Measurements from ENCODE around the gene BPIFA1. TPM values are rescaled to one million over a fixed set of nuclear protein-coding genes. Genes with fewer than 3 reads are reported as not detected.

BPIFA1 gene
- not detected for total RNA-seq
- long read RNA-seq, result 0 reads

DNA sequence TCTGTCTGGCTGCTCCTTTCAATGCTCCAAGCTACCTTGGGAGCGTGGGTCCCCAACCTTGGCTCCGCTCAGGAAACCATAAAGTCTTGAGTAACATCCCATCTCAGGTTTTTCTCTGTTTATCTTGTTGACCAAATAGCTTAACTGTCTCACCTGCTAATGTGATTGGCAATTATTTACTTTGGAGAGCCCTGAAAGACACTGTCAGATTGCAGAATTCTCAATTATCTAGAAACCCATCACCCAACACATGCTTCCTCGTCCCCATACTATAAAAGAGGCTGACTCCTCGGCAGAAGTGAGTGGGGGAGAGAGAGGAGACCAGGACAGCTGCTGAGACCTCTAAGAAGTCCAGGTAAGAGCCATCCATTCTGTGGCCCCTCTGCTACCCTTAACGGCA is at the start of gene BPIFA1:
BPIFA1 (plus strand) TSS at position 301 of the 400 bp plus-strand sequence. CDS start 1,716 bp downstream, outside the sequence.
- 26% methylated on average over 4 of the region's 5 CpGs for WGBS (ENCODE audit: insufficient coverage, low coverage, low lambda C conversion rate, missing lambda C conversion rate)
- no peak within 1 kb of the TSS for H3K27ac ChIP-seq
- H3K9me3 ChIP-seq, result no peaks in the 10 kb centered on the region
- intact Hi-C loops (cut with DNase I), result no loop called here
- TF ChIP-seq POLR2A (IDR thresholded peaks at IDR 0.05), result no peak
- TF ChIP-seq CTCF (IDR thresholded peaks at IDR 0.05), result no peak
- H3K4me1 ChIP-seq, result no peaks in the 10 kb centered on the region
- H3K4me3 ChIP-seq, result no peak within 1 kb of the TSS
- H3K27me3 ChIP-seq, result no peaks in the 10 kb centered on the region
- H3K36me3 ChIP-seq, result no peaks in the 10 kb centered on the region
- ATAC-seq (no peak), DNase-seq (no peak)

DNA sequence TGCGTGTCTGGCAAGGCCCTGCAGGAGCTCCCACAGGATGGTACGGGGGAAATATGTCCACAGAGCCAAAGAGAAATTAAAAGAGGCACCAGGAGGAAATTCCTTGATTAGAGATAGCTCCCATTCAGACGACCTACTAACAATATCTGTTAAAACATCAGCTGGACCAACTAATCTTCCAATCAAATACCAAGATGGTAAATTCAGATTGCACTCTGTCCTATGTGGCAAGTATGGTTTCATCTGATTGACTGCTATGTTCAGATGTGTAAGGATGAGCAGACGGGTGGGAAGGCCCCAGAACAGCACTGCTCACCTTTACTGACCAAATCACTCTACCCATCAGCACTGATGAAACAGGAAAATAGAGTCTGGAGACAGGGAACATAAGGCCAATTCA is 48.3 kb upstream of the BPIFA1 start:
- Histone ChIP-seq H3K4me1 (peaks cover 0 to 20% (median 7%) of the 10 kb centered on the region in 4 donors), H3K27me3 (no peaks in the 10 kb centered on the region), H3K4me3 (no peak overlapping the region), H3K36me3 (no peaks in the 10 kb centered on the region), H3K27ac (no peak overlapping the region), H3K9me3 (no peaks in the 10 kb centered on the region)
- TF ChIP-seq POLR2A (IDR thresholded peaks at IDR 0.05) (no peak), CTCF (IDR thresholded peaks at IDR 0.05) (no peak)
- WGBS (ENCODE audit: insufficient coverage, low coverage, low lambda C conversion rate, missing lambda C conversion rate), result 60% methylated on average over 2 of the region's 4 CpGs
- no peak for DNase-seq
- intact Hi-C loops (cut with DNase I), result no loop called here
- no peak for ATAC-seq

- Histone ChIP-seq H3K9me3 (no peaks in the 10 kb centered on the region), H3K4me1 (peaks cover 0 to 20% (median 7%) of the 10 kb centered on the region in 4 donors), H3K36me3 (no peaks in the 10 kb centered on the region), H3K27me3 (no peaks in the 10 kb centered on the region), H3K27ac (no peak overlapping the region), H3K4me3 (no peak overlapping the region)
- no peak for TF ChIP-seq POLR2A (IDR thresholded peaks at IDR 0.05)
- no peak for TF ChIP-seq CTCF (IDR thresholded peaks at IDR 0.05)
- WGBS (ENCODE audit: insufficient coverage, low coverage, low lambda C conversion rate, missing lambda C conversion rate), result 81% methylated on average over 9 of the region's 9 CpGs
- DNase-seq (no peak), ATAC-seq (no peak)
- intact Hi-C loops (cut with DNase I), result no loop called here
These were observed 47.4 kb upstream of the BPIFA1 start for GRCh38 chr20:33188421-33188820.

DNA sequence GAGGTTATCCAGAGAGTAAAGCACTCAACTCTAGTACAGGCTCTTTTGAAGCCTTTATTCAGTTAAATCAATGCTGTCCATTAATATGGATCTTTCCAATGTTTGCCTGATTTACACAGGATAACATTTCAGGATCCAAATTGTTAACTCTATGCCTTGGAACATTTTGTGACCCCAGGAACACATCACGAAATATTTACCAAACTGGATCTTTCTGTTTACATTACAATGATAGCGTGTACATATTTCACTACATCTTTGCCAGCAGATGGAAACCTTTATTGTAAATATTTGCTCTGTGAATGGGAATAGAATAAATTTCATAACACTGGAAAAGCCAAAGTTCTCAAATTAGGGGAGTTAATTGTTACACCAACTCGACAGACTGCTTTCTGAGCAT is 44.3 kb upstream of the BPIFA1 start:
- Histone ChIP-seq H3K27ac (no peak overlapping the region), H3K36me3 (no peaks in the 10 kb centered on the region), H3K9me3 (no peaks in the 10 kb centered on the region), H3K27me3 (no peaks in the 10 kb centered on the region), H3K4me1 (peaks cover 0 to 20% (median 7%) of the 10 kb centered on the region in 4 donors), H3K4me3 (no peak overlapping the region)
- no peak for DNase-seq
- ATAC-seq, result peak; percentile 55 to 86 (median 72)
- 7% methylated on average over 3 of the region's 3 CpGs for WGBS (ENCODE audit: insufficient coverage, low coverage, low lambda C conversion rate, missing lambda C conversion rate)
- intact Hi-C loops (cut with DNase I), result no loop called here
- TF ChIP-seq CTCF (IDR thresholded peaks at IDR 0.05), result no peak
- no peak for TF ChIP-seq POLR2A (IDR thresholded peaks at IDR 0.05)

DNA sequence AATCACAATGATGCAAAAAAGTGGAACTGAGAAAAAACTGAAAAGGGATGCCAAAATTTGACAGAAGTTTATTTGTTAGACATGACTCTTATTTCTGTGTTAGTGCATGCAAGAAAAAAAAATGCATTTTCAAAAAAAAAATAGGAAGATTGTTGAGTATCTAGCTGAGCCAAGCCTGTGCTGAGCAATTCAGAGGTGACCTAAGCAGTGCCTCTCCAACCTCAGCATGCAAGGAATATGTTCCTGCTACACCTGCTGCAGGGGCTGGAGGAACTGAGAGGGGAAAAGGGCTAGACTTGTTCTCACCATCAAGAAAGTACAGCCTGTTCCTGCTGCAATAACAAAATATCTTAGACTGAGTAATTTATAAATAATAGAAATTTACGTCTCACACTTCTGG is 43.8 kb upstream of the BPIFA1 start:
- H3K27ac ChIP-seq, result no peak overlapping the region
- ATAC-seq (peak; percentile 26 to 45 (median 37)), DNase-seq (no peak)
- intact Hi-C loops (cut with DNase I), result no loop called here
- peaks cover 0 to 20% (median 7%) of the 10 kb centered on the region in 4 donors for H3K4me1 ChIP-seq
- TF ChIP-seq CTCF (IDR thresholded peaks at IDR 0.05), result no peak
- no peak for TF ChIP-seq POLR2A (IDR thresholded peaks at IDR 0.05)
- WGBS (ENCODE audit: insufficient coverage, low coverage, low lambda C conversion rate, missing lambda C conversion rate), result 64% methylated on average over 1 of the region's 1 CpG
- H3K36me3 ChIP-seq, result no peaks in the 10 kb centered on the region
- H3K4me3 ChIP-seq, result no peak overlapping the region
- H3K9me3 ChIP-seq, result no peaks in the 10 kb centered on the region
- H3K27me3 ChIP-seq, result no peaks in the 10 kb centered on the region
